Skin epidermis (tissue), 12 donors: ENCODE results near the gene OSM.

Source experiments
- H3K27ac ChIP-seq, 21 experiments: fragments of 200-600 bp; sonication (generic) in 11 of 21; one replicate each; pipeline ENCODE4 v1.5.0; 2020; ENCODE audit warnings: mild to moderate bottlenecking in 3 of 21, inconsistent platforms in 2 of 21, moderate library complexity in 2 of 21
- H3K4me3 ChIP-seq, 7 experiments: fragments of 200-600 bp; sonication (generic) in 2 of 7; one replicate each; pipeline ENCODE4 v1.5.0; 2020; ENCODE audit warnings: inconsistent platforms in 2 of 7, mild to moderate bottlenecking in 2 of 7, moderate library complexity in 1 of 7

Gene OSM

GRCh38 chr22:30301995-30302809 is 35.6 kb upstream of the OSM start:
- Histone ChIP-seq H3K4me3 (no peak overlapping the region), H3K27ac (peak overlapping the region in 20 of 21 experiments; percentile 42 to 97 (median 86))

DNA sequence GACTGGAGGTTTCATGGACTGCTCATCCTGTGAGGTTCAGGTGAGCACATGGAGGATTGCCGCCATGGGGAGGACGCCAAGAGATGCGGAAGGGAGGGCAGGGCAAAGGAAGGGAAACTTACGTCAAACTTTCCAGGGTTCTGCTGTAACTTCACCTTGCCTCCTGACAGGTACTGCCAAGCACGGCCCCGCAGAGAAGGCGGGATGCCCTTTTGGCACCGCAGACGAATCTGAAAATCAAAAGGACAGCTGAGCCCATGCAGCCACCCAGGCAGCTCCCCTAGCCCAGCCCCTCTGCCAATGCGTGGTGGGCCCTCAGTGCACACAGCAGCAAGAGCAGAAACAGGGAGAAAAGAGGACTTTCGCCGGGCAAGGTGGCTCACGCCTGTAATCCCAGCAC is 32.7 kb upstream of the OSM start:
- H3K27ac ChIP-seq: peak overlapping the region in 9 of 21 experiments; percentile 15 to 71 (median 49)
- no peak overlapping the region for H3K4me3 ChIP-seq

DNA sequence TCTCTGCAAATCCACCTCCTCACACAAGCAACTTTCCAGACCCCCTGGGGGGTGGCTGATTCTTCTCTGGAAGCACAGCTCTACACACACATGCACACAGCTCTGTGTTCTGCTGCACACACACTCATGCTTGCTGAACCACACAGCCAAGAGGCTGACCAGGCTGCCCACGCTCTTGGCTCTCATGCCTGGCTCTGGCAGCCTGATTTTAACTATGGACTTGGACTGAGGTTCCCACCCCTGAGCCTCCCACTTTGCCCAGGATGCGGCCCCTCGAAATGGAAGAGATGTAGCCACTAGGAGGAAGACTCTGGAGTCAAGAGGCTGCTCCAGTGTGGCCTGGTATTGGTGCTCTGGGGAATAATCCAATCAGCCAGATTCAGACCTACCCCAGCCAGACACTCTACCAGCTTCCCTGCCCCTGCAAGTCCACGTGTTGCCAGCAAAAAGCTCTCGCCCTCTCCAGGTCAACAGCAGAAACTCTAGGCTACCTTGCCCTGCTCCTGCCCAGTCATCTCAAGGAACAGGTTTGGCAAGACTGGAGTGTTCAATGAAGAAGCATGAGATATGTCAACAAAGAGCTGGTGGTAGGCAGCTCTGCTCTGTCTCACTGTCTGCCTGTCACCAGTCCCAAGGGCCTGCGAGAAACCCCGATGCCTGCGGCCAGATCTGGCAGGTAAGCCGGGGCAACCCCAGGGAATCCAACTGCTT is 31.5 kb upstream of the OSM start:
- H3K4me3 ChIP-seq: no peak overlapping the region
- peak overlapping the region in 10 of 21 experiments; percentile 23 to 71 (median 52) for H3K27ac ChIP-seq

DNA sequence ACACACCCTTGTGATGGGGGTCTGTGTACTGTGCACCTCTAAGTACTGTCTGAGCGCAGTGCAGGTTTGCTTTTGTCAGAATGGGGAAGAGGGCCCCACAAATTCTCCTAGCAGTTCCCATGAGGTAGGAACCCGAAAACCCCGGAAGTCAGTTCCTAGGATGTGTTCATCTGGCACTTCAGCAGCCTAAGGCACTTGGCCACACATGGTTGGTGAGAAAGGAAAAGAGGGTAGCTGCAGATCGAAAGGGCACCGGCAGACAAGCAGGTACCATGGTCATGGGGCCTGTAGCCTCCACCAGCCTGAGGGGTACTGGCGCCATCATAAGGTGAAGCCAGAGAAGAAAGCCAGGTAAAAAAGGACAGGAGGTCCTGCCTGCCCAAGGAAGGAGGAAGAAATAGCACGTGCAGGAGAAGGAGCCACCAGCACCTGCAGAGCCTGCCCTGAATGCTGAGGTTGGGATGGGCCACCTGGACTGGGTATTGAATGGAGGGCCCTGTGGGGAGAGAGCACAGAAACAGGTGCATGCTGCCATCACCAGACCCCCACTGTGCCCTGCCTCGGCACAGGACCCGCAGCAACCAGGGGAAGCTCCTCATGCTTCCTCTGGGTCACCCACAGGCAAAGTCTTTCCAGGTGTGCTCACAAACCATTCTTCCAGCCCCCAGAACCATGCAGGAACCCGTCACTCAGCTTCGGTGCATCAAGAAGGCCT is 30.8 kb upstream of the OSM start:
- no peak overlapping the region for H3K4me3 ChIP-seq
- peak overlapping the region in 7 of 21 experiments; percentile 6 to 56 (median 35) for H3K27ac ChIP-seq

DNA sequence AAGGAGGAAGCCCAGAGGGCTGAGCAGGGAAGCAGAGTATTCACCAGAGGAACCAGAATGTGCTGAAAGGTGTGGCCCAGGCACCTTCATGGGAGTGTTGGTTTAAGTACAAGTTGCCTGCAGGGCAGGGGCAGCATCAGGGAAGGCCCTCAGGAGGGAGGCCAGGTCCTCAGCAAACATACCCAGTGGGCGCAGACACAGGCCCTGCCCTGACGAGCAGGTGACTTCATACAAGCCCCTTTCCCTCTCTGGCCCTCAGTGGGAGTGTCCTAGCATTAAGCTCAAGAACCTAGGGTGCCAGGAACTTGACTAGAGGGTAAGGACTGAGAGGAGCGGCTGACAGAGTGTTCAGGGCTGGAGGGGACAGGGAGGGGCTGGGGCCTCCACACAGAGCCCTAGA is 30.2 kb upstream of the OSM start:
- Histone ChIP-seq H3K4me3 (no peak overlapping the region), H3K27ac (peak overlapping the region in 6 of 21 experiments; percentile 6 to 52 (median 34))

DNA sequence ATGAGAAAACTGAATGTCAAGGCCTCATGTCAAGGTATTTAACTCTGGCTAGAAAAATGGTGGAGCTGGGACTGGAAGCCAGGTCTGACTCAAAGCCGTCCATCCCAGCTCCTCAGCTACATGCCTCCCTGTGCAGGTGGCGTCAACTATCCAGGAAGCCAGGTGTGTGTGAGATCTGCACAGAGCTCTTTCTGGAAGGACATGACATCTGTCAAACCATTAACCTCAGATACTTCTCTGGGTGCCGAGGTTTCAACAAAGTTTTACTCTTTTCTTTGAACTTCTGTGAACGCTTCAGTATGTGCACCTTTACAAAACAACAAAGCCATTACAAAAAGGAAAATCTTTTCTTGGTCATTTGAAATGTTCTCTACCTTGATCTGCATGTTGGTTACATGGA is 29.7 kb upstream of the OSM start:
- Histone ChIP-seq H3K27ac (peak overlapping the region in 3 of 21 experiments; percentile 17 to 56 (median 34)), H3K4me3 (no peak overlapping the region)

DNA sequence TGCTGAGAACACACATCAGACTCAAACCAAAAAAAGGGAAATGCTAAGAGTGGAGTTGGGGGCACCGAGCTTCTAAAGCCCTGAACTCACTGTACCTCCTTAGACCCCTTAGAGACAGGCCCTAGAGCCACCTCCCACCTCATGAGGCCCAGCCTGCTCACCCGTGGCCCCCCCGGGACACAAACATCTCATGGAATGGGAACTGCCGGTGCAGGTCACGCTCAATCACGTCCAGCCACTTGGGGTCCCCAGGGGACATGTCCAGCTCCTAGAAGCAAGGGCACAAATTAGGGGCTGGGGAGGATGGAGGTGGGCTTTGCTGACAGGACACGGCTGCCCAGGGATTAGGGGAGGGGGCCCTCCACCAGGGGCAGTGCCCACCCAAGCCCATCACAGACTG is 28.9 kb upstream of the OSM start:
- peak overlapping the region in 3 of 21 experiments; percentile 5 to 56 (median 17) for H3K27ac ChIP-seq

GRCh38 chr22:30294830-30295229 is 28.2 kb upstream of the OSM start:
- Histone ChIP-seq H3K4me3 (no peak overlapping the region), H3K27ac (peak overlapping the region in 1 of 21 experiments; percentile 4)

More for the DNA sequence above, 28.9 kb upstream of the OSM start:
- H3K4me3 ChIP-seq: no peak overlapping the region

GRCh38 chr22:30294066-30294465 is 27.4 kb upstream of the OSM start:
- peak overlapping the region in 3 of 21 experiments; percentile 4 to 17 (median 16) for H3K27ac ChIP-seq
- H3K4me3 ChIP-seq: no peak overlapping the region

DNA sequence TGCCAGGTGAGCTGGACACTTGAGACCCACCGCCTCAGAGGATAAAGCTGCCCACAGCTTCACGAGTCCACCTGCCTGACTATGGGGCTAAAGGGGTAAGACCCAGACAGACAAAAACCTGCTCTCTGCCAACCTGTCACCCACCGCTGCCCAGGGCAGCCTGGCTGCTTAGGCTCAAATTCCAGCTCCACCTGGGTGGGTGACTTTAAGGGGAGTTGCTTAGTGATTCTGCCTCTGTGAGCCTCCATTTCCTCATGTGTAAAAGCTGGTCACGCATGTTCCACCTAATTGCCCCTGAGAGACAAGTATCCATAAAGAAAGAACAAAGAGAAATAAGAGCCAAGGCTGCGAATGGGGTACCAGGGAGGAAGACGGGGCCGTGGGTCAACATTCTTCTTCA is 26.4 kb upstream of the OSM start:
- peak overlapping the region in 2 of 21 experiments; percentile 83 to 90 for H3K27ac ChIP-seq

GRCh38 chr22:30292069-30292970 is 25.7 kb upstream of the OSM start:
- no peak overlapping the region for H3K4me3 ChIP-seq
- peak overlapping the region in 17 of 21 experiments; percentile 13 to 94 (median 84) for H3K27ac ChIP-seq

More for the DNA sequence above, 26.4 kb upstream of the OSM start:
- H3K4me3 ChIP-seq: no peak overlapping the region

DNA sequence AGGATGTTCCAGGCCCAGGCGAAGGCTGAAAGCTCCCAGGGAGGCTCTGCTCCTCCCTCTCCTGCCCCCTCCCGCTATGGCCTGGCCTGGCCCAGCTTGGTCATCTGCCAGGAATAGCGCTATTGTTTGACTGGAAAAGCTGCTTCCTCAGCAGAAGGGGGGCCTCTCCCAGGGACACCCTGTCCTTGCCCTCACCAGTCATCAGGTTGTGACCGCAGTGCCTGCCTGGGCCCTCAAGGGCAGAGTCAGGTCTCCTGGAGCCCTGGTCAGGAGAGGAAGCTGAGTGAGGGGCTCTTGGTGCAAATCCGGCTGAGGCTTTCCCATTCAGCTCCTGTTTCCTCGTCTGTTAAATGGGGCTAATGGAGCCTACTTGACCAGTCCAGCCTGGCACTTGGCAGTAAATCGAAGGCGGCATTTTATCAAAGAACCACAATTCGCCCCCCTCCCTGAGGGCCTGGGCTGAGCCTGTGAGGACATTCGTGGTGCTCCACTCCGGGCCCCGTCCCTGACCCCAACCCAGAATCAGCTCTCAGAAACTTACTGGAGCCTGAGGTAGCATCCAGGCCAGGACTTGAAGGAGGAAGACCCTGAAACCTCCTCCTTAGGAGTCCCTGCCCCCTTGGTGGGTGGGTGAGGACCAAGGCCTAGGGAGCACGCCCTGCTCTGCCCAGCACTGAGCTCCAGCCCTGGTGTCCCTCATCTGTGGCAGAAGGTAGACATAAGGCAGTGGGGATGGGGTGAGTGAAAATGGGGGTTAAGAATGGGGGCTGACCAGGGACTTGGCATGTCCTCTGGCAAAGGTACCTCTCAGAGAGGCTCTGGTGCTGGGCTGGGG is 24.6 kb upstream of the OSM start:
- Histone ChIP-seq H3K4me3 (no peak overlapping the region), H3K27ac (peak overlapping the region; percentile 13 to 94 (median 84))

- H3K27ac ChIP-seq: peak overlapping the region in 20 of 21 experiments; percentile 22 to 94 (median 84)
- peak overlapping the region in 1 of 7 experiments; percentile 86 for H3K4me3 ChIP-seq
Measured at GRCh38 chr22:30290342-30291057, 23.8 kb upstream of the OSM start.

- Histone ChIP-seq H3K4me3 (peak overlapping the region; percentile 44 to 86 (median 74)), H3K27ac (peak overlapping the region in 20 of 21 experiments; percentile 22 to 94 (median 84))
Measured at GRCh38 chr22:30289980-30290313, 23.3 kb upstream of the OSM start.

- Histone ChIP-seq H3K4me3 (peak within 1 kb of the TSS; percentile 44 to 86 (median 74)), H3K27ac (peak within 1 kb of the TSS in 20 of 21 experiments; percentile 53 to 94 (median 87))
Measured at GRCh38 chr22:30289141-30289979, 22.7 kb upstream of the OSM start, which contains the start of gene CASTOR1. CASTOR1 (minus strand) TSS chr22:30289505; CDS start chr22:30289497, 8 bp downstream.

- Histone ChIP-seq H3K27ac (peak overlapping the region in 20 of 21 experiments; percentile 8 to 94 (median 87)), H3K4me3 (peak overlapping the region; percentile 44 to 86 (median 74))
Measured at GRCh38 chr22:30288419-30289140, 21.9 kb upstream of the OSM start.
